ENCODE data around the gene MNT. TPM values are rescaled to one million over a fixed set of nuclear protein-coding genes. Genes with fewer than 3 reads are reported as not detected.

Gene MNT
- total RNA-seq, 1 donor from 2014 or later: 9.0 TPM

- TF ChIP-seq, protein P1, sequence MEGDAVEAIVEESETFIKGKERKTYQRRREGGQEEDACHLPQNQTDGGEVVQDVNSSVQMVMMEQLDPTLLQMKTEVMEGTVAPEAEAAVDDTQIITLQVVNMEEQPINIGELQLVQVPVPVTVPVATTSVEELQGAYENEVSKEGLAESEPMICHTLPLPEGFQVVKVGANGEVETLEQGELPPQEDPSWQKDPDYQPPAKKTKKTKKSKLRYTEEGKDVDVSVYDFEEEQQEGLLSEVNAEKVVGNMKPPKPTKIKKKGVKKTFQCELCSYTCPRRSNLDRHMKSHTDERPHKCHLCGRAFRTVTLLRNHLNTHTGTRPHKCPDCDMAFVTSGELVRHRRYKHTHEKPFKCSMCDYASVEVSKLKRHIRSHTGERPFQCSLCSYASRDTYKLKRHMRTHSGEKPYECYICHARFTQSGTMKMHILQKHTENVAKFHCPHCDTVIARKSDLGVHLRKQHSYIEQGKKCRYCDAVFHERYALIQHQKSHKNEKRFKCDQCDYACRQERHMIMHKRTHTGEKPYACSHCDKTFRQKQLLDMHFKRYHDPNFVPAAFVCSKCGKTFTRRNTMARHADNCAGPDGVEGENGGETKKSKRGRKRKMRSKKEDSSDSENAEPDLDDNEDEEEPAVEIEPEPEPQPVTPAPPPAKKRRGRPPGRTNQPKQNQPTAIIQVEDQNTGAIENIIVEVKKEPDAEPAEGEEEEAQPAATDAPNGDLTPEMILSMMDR (conservative IDR thresholded peaks at IDR 0.05; ENCODE audit: low read depth, low read length): no peak
- no peak for DNase-seq (ENCODE audit: low read depth)
- peak overlapping the region; percentile 87 for H3K4me3 ChIP-seq (ENCODE audit: low read depth, low read length)
These were observed 63.1 kb downstream of the MNT start for GRCh38 chr17:2337544-2338314.

DNA sequence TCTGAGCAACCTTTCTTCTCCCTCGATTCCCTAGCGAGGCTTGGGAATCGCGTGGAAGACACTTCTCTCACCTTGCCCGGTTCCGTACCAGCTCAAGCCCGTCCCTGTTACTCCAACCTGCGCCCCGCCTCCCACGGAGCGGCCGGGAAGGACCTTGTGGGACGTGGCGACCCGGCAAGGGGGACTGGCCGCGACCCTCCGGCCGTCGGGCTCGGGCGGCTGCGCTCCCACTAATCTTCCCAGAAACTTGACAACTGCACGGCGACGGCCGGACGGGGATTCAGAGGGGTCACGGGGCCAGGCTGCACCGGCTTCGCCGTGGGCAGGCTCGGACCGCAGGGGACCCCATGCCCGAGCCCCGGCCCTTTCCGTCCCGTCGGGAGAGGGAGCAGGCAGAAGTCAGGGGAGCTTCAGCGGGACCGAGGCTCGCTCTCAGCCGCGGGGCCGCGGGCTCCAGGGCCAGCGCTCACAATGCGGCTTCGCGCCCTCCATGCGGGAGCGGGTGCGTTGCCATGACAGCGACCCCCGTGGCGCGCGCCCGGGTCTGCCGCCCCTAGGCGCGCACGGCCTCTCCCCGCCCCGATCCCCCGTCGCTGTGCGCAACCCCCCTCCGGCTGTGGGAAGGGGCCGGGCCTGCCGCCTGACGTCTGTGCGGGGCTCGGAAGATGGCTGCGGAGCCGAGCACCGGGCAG is 63.9 kb downstream of the MNT start, which contains the start of gene SGSM2:
Gene SGSM2 (plus strand): TSS at position 650 of the 692 bp plus-strand sequence. CDS start 188 bp downstream, outside the sequence.
- no peak for DNase-seq (ENCODE audit: low read depth)
- TF ChIP-seq, protein P1 (conservative IDR thresholded peaks at IDR 0.05; ENCODE audit: low read depth, low read length): no peak

DNA sequence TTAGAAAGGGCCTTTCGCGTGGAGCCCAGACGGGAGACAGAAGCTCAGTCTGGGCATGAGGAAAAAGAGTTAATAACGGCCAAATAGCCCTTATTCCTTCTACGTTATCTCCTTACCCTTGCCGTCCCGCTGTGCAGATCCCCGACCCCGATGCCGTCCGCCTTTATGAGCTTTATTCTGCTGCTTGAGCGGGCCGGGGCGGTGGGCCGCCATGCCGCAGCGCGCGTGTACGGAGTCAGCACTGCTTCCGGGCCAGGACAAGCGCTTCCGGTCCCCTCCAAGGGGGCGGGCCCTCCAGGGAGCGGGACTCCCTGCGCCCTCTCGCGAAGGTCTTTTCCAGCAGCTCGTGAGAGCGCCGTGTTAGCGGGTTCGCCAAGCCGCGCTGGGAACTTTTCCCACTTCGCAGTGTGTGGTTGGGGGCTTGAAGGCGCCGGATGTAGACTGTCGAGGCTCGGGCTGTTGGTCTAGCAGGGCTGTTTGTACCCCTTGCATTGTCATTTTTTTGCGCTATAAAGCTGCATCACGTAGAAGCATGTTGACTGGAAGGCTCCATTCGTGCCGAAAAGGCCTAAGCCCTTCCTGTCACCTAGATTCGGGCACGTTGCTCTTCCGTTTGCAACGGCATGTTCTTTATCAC is 64.5 kb downstream of the MNT start, which contains the start of gene TSR1:
Gene TSR1 (minus strand): TSS at position 243 of the 637 bp plus-strand sequence. CDS start 30 bp downstream, at position 213.
- TF ChIP-seq, protein P1 (conservative IDR thresholded peaks at IDR 0.05; ENCODE audit: low read depth, low read length): peak; percentile 32

More for the DNA sequence above, 63.9 kb downstream of the MNT start, which contains the start of gene SGSM2:
- H3K4me3 ChIP-seq (ENCODE audit: low read depth, low read length): peak within 1 kb of the TSS; percentile 87

DNA sequence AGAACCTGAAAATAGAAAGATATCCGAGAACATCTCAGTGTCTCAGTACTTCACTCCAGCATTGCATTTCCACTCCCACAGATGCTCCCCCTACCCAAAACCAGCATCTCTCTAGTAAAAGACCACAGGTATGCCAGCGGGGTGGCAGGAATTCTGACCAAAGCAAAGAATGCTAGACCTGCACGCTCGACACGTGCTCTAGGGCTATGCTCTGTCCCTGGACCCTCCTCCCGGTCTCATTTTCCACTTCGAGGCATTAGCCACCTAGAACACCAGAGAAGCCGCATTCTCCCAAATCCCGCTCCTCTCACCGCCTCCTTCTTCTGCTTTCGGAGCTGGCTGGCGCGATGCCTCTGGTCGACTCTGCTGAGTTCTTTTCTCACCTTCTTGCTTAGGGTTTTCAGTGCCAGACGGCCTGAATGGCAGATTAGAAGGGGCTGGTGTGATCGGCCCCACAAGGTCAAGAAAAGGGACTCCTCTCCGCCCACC is 65.1 kb downstream of the MNT start:
- H3K4me3 ChIP-seq (ENCODE audit: low read depth, low read length): peak overlapping the region; percentile 87
- DNase-seq (ENCODE audit: low read depth): no peak
- TF ChIP-seq, protein P1 (conservative IDR thresholded peaks at IDR 0.05; ENCODE audit: low read depth, low read length): no peak

More for the DNA sequence above, 64.5 kb downstream of the MNT start, which contains the start of gene TSR1:
- peak within 1 kb of the TSS; percentile 87 for H3K4me3 ChIP-seq (ENCODE audit: low read depth, low read length)
- DNase-seq (ENCODE audit: low read depth): peak; percentile 13

Other genes starting within 250 kb of the MNT start
- 19.4 and 37.0 TPM in 2 replicates for gene SMG6, start 97.3 kb downstream of the MNT start, total RNA-seq
- gene SRR, start 97.1 kb downstream of the MNT start, total RNA-seq: 2.5 and 12.4 TPM in 2 replicates
- 54.8 and 85.1 TPM in 2 replicates for gene TSR1, start 64.6 kb downstream of the MNT start, total RNA-seq
- 27.6 and 28.2 TPM in 2 replicates for gene SGSM2, start 63.6 kb downstream of the MNT start, total RNA-seq
- gene METTL16, start 110.8 kb upstream of the MNT start, total RNA-seq: 11.3 and 18.0 TPM in 2 replicates
- gene PAFAH1B1, start 192.6 kb upstream of the MNT start, total RNA-seq: 60.4 and 60.8 TPM in 2 replicates

All from epithelial cell of proximal tubule (primary cell).